ENCODE measurements around the gene NEUROD6.

GRCh38 chr7:31333291-31333690 lies 7.2 kb downstream of the NEUROD6 start:
- TF ChIP-seq NANOG (IDR thresholded peaks at IDR 0.05; ENCODE audit: borderline replicate concordance) (no peak), REST (IDR thresholded peaks at IDR 0.05; ENCODE audit: unreplicated experiment) (no peak), CREB1 (CRISPR knock-in tag; IDR thresholded peaks at IDR 0.05; ENCODE audit: low read depth) (no peak), EZH2phosphoT487 (IDR thresholded peaks at IDR 0.05; ENCODE audit: unreplicated experiment) (no peak), JUNB (IDR thresholded peaks at IDR 0.05; ENCODE audit: unreplicated experiment) (no peak), EZH2 (IDR thresholded peaks at IDR 0.05; ENCODE audit: low read depth, unreplicated experiment) (no peak), POLR2AphosphoS5 (IDR thresholded peaks at IDR 0.05; ENCODE audit: low read depth) (no peak), ZNF331 (CRISPR knock-in tag; IDR thresholded peaks at IDR 0.05; ENCODE audit: low read depth) (no peak), ZNF114 (CRISPR knock-in tag; IDR thresholded peaks at IDR 0.05) (no peak)
- TF ChIP-seq, protein P1, sequence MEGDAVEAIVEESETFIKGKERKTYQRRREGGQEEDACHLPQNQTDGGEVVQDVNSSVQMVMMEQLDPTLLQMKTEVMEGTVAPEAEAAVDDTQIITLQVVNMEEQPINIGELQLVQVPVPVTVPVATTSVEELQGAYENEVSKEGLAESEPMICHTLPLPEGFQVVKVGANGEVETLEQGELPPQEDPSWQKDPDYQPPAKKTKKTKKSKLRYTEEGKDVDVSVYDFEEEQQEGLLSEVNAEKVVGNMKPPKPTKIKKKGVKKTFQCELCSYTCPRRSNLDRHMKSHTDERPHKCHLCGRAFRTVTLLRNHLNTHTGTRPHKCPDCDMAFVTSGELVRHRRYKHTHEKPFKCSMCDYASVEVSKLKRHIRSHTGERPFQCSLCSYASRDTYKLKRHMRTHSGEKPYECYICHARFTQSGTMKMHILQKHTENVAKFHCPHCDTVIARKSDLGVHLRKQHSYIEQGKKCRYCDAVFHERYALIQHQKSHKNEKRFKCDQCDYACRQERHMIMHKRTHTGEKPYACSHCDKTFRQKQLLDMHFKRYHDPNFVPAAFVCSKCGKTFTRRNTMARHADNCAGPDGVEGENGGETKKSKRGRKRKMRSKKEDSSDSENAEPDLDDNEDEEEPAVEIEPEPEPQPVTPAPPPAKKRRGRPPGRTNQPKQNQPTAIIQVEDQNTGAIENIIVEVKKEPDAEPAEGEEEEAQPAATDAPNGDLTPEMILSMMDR (conservative IDR thresholded peaks at IDR 0.05; ENCODE audit: low read depth in 2 of 2), result no peak
- TF ChIP-seq, protein P2, sequence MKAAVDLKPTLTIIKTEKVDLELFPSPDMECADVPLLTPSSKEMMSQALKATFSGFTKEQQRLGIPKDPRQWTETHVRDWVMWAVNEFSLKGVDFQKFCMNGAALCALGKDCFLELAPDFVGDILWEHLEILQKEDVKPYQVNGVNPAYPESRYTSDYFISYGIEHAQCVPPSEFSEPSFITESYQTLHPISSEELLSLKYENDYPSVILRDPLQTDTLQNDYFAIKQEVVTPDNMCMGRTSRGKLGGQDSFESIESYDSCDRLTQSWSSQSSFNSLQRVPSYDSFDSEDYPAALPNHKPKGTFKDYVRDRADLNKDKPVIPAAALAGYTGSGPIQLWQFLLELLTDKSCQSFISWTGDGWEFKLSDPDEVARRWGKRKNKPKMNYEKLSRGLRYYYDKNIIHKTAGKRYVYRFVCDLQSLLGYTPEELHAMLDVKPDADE (IDR thresholded peaks at IDR 0.05), result no peak

All from GM23338 (cell line).